ENCODE results near the gene HNRNPF.
A peak's percentile ranks its signal among the peaks of the same experiment; 100 is the strongest.

The HNRNPF gene

DNA sequence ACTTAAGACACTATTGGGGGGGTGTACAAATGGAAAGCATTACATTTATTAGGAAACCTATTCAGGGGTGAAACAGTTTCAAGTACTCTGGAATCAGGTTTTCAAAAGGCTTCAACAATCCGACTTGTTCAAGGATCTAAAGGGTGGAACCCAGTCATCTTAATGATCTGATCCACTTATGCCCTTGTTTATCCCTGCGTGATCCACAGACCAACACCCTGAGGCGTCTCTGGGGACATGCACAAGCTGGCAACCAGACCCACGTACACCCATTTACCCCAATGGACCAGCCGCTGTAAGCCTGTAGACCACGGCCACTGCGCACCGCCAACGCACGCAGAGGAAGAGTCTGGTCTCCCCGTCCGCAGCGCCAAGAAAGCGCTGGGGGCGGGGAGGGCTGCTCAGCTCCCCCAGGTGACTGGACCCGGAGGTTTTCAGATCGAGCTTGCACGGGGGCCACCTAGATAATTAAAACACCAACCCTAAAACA lies 13.4 kb downstream of the HNRNPF start:
- TF ChIP-seq RARB (CRISPR knock-in tag; IDR thresholded peaks at IDR 0.05) (no peak), PPARA (CRISPR knock-in tag; IDR thresholded peaks at IDR 0.05; ENCODE audit: borderline replicate concordance) (no peak), SNAI2 (CRISPR knock-in tag; IDR thresholded peaks at IDR 0.05) (no peak), ZFP30 (CRISPR knock-in tag; IDR thresholded peaks at IDR 0.05) (no peak), ARNTL (CRISPR knock-in tag; IDR thresholded peaks at IDR 0.05; ENCODE audit: borderline replicate concordance, low read depth) (no peak), ZNF565 (CRISPR knock-in tag; conservative IDR thresholded peaks at IDR 0.05; ENCODE audit: low read depth) (no peak), OSR1 (CRISPR knock-in tag; IDR thresholded peaks at IDR 0.05) (no peak), ZFP3 (CRISPR knock-in tag; IDR thresholded peaks at IDR 0.05) (no peak), ZNF8 (CRISPR knock-in tag; IDR thresholded peaks at IDR 0.05) (no peak), TOX (CRISPR knock-in tag; IDR thresholded peaks at IDR 0.05; ENCODE audit: borderline replicate concordance) (no peak), ZC3H10 (CRISPR knock-in tag; IDR thresholded peaks at IDR 0.05) (no peak), BACH2 (CRISPR knock-in tag; IDR thresholded peaks at IDR 0.05; ENCODE audit: borderline replicate concordance) (no peak), ISL1 (CRISPR knock-in tag; IDR thresholded peaks at IDR 0.05) (no peak), ZNF70 (CRISPR knock-in tag; IDR thresholded peaks at IDR 0.05) (no peak), CSDC2 (CRISPR knock-in tag; IDR thresholded peaks at IDR 0.05) (no peak)
- TF ChIP-seq, protein P1, sequence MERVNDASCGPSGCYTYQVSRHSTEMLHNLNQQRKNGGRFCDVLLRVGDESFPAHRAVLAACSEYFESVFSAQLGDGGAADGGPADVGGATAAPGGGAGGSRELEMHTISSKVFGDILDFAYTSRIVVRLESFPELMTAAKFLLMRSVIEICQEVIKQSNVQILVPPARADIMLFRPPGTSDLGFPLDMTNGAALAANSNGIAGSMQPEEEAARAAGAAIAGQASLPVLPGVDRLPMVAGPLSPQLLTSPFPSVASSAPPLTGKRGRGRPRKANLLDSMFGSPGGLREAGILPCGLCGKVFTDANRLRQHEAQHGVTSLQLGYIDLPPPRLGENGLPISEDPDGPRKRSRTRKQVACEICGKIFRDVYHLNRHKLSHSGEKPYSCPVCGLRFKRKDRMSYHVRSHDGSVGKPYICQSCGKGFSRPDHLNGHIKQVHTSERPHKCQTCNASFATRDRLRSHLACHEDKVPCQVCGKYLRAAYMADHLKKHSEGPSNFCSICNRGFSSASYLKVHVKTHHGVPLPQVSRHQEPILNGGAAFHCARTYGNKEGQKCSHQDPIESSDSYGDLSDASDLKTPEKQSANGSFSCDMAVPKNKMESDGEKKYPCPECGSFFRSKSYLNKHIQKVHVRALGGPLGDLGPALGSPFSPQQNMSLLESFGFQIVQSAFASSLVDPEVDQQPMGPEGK (CRISPR knock-in tag; IDR thresholded peaks at IDR 0.05; ENCODE audit: borderline replicate concordance), result no peak
- TF ChIP-seq, protein P2, sequence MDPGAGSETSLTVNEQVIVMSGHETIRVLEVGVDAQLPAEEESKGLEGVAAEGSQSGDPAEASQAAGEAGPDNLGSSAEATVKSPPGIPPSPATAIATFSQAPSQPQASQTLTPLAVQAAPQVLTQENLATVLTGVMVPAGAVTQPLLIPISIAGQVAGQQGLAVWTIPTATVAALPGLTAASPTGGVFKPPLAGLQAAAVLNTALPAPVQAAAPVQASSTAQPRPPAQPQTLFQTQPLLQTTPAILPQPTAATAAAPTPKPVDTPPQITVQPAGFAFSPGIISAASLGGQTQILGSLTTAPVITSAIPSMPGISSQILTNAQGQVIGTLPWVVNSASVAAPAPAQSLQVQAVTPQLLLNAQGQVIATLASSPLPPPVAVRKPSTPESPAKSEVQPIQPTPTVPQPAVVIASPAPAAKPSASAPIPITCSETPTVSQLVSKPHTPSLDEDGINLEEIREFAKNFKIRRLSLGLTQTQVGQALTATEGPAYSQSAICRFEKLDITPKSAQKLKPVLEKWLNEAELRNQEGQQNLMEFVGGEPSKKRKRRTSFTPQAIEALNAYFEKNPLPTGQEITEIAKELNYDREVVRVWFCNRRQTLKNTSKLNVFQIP (CRISPR knock-in tag; IDR thresholded peaks at IDR 0.05; ENCODE audit: borderline replicate concordance, low read depth), result no peak
- TF ChIP-seq, protein P3, sequence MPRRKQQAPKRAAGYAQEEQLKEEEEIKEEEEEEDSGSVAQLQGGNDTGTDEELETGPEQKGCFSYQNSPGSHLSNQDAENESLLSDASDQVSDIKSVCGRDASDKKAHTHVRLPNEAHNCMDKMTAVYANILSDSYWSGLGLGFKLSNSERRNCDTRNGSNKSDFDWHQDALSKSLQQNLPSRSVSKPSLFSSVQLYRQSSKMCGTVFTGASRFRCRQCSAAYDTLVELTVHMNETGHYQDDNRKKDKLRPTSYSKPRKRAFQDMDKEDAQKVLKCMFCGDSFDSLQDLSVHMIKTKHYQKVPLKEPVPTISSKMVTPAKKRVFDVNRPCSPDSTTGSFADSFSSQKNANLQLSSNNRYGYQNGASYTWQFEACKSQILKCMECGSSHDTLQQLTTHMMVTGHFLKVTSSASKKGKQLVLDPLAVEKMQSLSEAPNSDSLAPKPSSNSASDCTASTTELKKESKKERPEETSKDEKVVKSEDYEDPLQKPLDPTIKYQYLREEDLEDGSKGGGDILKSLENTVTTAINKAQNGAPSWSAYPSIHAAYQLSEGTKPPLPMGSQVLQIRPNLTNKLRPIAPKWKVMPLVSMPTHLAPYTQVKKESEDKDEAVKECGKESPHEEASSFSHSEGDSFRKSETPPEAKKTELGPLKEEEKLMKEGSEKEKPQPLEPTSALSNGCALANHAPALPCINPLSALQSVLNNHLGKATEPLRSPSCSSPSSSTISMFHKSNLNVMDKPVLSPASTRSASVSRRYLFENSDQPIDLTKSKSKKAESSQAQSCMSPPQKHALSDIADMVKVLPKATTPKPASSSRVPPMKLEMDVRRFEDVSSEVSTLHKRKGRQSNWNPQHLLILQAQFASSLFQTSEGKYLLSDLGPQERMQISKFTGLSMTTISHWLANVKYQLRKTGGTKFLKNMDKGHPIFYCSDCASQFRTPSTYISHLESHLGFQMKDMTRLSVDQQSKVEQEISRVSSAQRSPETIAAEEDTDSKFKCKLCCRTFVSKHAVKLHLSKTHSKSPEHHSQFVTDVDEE (CRISPR knock-in tag; IDR thresholded peaks at IDR 0.05), result no peak
- TF ChIP-seq, protein P4, sequence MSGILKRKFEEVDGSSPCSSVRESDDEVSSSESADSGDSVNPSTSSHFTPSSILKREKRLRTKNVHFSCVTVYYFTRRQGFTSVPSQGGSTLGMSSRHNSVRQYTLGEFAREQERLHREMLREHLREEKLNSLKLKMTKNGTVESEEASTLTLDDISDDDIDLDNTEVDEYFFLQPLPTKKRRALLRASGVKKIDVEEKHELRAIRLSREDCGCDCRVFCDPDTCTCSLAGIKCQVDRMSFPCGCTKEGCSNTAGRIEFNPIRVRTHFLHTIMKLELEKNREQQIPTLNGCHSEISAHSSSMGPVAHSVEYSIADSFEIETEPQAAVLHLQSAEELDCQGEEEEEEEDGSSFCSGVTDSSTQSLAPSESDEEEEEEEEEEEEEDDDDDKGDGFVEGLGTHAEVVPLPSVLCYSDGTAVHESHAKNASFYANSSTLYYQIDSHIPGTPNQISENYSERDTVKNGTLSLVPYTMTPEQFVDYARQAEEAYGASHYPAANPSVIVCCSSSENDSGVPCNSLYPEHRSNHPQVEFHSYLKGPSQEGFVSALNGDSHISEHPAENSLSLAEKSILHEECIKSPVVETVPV (CRISPR knock-in tag; IDR thresholded peaks at IDR 0.05), result no peak
- ATAC-seq, result peak; percentile 6; the same call in 2 of the 3 replicates

DNA sequence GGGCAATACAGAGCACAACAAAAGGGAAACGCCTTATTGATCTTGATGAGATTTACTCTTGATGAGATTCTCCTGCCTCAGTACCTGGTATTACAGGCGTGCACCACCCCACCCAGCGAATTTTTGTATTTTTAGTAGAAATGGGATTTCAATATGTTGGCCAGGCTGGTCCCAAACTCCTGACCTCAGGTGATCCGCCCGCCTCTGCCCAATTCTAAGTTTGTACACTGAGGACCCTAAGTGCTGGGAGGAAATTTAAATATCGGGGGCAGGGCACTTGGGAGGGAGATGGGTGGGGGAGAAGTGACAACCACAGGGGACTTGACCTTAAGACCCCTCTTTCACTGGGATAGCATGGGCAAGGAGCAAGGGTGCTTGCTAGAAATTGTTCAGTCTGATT lies 14.1 kb downstream of the HNRNPF start:
- ATAC-seq, result no peak
- TF ChIP-seq, protein P2 (CRISPR knock-in tag; IDR thresholded peaks at IDR 0.05; ENCODE audit: borderline replicate concordance, low read depth), result no peak
- TF ChIP-seq, protein P5, sequence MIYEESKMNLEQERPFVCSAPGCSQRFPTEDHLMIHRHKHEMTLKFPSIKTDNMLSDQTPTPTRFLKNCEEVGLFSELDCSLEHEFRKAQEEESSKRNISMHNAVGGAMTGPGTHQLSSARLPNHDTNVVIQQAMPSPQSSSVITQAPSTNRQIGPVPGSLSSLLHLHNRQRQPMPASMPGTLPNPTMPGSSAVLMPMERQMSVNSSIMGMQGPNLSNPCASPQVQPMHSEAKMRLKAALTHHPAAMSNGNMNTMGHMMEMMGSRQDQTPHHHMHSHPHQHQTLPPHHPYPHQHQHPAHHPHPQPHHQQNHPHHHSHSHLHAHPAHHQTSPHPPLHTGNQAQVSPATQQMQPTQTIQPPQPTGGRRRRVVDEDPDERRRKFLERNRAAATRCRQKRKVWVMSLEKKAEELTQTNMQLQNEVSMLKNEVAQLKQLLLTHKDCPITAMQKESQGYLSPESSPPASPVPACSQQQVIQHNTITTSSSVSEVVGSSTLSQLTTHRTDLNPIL (CRISPR knock-in tag; IDR thresholded peaks at IDR 0.05; ENCODE audit: low read depth), result no peak
- TF ChIP-seq RARB (CRISPR knock-in tag; IDR thresholded peaks at IDR 0.05) (no peak), ZNF8 (CRISPR knock-in tag; IDR thresholded peaks at IDR 0.05) (no peak), ZNF565 (CRISPR knock-in tag; conservative IDR thresholded peaks at IDR 0.05; ENCODE audit: low read depth) (no peak), GLIS3 (CRISPR knock-in tag; IDR thresholded peaks at IDR 0.05) (no peak), ISL1 (CRISPR knock-in tag; IDR thresholded peaks at IDR 0.05) (no peak), ZC3H10 (CRISPR knock-in tag; IDR thresholded peaks at IDR 0.05) (no peak)
- TF ChIP-seq, protein P4 (CRISPR knock-in tag; IDR thresholded peaks at IDR 0.05), result no peak
- TF ChIP-seq, protein P3 (CRISPR knock-in tag; IDR thresholded peaks at IDR 0.05), result no peak
- TF ChIP-seq, protein P1 (CRISPR knock-in tag; IDR thresholded peaks at IDR 0.05; ENCODE audit: borderline replicate concordance), result no peak
